ENCODE measurements around the gene KCNJ5. TPM values are rescaled to one million over a fixed set of nuclear protein-coding genes. Genes with fewer than 3 reads are reported as not detected.

Gene KCNJ5
- total RNA-seq, 3 donors from 2014 or later = 0.98 to 8.8 (median 2.8) TPM

DNA sequence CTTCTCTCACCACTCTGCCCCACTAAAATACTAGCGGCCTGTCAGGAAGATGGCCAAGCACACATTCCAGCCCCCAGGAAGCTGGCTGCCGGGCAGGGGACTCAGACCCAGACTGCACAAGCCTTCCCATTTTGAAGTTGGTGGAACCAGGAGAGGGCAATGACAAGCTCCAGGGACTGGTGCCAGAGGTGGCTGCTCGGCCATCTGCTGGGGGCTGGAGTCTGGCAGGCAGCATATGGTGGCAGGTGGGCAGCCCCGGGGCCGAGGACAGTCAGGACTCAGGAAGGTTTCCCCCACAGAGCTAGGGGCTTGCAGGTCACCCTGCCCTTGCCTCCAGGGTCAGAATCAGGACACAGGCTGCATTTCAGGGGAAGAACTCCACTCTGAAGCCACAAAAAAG, 22.6 kb downstream of the KCNJ5 start:
- TF ChIP-seq, protein P1, sequence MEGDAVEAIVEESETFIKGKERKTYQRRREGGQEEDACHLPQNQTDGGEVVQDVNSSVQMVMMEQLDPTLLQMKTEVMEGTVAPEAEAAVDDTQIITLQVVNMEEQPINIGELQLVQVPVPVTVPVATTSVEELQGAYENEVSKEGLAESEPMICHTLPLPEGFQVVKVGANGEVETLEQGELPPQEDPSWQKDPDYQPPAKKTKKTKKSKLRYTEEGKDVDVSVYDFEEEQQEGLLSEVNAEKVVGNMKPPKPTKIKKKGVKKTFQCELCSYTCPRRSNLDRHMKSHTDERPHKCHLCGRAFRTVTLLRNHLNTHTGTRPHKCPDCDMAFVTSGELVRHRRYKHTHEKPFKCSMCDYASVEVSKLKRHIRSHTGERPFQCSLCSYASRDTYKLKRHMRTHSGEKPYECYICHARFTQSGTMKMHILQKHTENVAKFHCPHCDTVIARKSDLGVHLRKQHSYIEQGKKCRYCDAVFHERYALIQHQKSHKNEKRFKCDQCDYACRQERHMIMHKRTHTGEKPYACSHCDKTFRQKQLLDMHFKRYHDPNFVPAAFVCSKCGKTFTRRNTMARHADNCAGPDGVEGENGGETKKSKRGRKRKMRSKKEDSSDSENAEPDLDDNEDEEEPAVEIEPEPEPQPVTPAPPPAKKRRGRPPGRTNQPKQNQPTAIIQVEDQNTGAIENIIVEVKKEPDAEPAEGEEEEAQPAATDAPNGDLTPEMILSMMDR (IDR thresholded peaks at IDR 0.05) = no peak
- no peak for TF ChIP-seq POLR2A (IDR thresholded peaks at IDR 0.05)
- no peak for TF ChIP-seq POLR2AphosphoS5 (IDR thresholded peaks at IDR 0.05)
- no peaks in the 10 kb centered on the region for H3K36me3 ChIP-seq

GRCh38 chr11:128914216-128915148, 23.3 kb downstream of the KCNJ5 start:
- Histone ChIP-seq H3K9me3 (no peaks in the 10 kb centered on the region), H3K27me3 (peaks cover 0 to 6% of the 10 kb centered on the region in 2 donors), H3K4me1 (no peaks in the 10 kb centered on the region), H3K36me3 (no peaks in the 10 kb centered on the region), H3K4me3 (no peak overlapping the region), H3K27ac (no peak overlapping the region)
- intact Hi-C loops (cut with DNase I; ENCODE audit: low total_unique reads) = no loop called here
- TF ChIP-seq, protein P1 (IDR thresholded peaks at IDR 0.05) = no peak
- TF ChIP-seq POLR2A (IDR thresholded peaks at IDR 0.05) (no peak), POLR2AphosphoS5 (IDR thresholded peaks at IDR 0.05) (no peak)
- DNase-seq (ENCODE audit: low spot score in 2 of 2) = no peak

More for the DNA sequence above, 22.6 kb downstream of the KCNJ5 start:
- H3K9me3 ChIP-seq = no peaks in the 10 kb centered on the region
- no peaks in the 10 kb centered on the region for H3K4me1 ChIP-seq
- no peak overlapping the region for H3K27ac ChIP-seq
- H3K27me3 ChIP-seq = peaks cover 0 to 6% of the 10 kb centered on the region in 2 donors
- H3K4me3 ChIP-seq = no peak overlapping the region
- intact Hi-C loops (cut with DNase I; ENCODE audit: low total_unique reads) = no loop called here
- DNase-seq (ENCODE audit: low spot score in 2 of 2) = no peak

- H3K4me3 ChIP-seq = no peak overlapping the region
- TF ChIP-seq POLR2AphosphoS5 (IDR thresholded peaks at IDR 0.05) = no peak
- no peak for TF ChIP-seq POLR2A (IDR thresholded peaks at IDR 0.05)
- TF ChIP-seq, protein P1 (IDR thresholded peaks at IDR 0.05) = no peak
- H3K27me3 ChIP-seq = peaks cover 0 to 6% of the 10 kb centered on the region in 2 donors
- no peak overlapping the region for H3K27ac ChIP-seq
- intact Hi-C loops (cut with DNase I; ENCODE audit: low total_unique reads) = no loop called here
- no peaks in the 10 kb centered on the region for H3K9me3 ChIP-seq
- H3K4me1 ChIP-seq = no peaks in the 10 kb centered on the region
- DNase-seq (ENCODE audit: low spot score in 2 of 2) = no peak
- no peaks in the 10 kb centered on the region for H3K36me3 ChIP-seq
Measured at GRCh38 chr11:128915149-128915521, 24.0 kb downstream of the KCNJ5 start.

GRCh38 chr11:128916037-128916572, 24.9 kb downstream of the KCNJ5 start:
- intact Hi-C loops (cut with DNase I; ENCODE audit: low total_unique reads) = no loop called here
- Histone ChIP-seq H3K27me3 (peaks cover 0 to 6% of the 10 kb centered on the region in 2 donors), H3K9me3 (no peaks in the 10 kb centered on the region), H3K36me3 (no peaks in the 10 kb centered on the region), H3K4me1 (no peaks in the 10 kb centered on the region), H3K27ac (no peak overlapping the region), H3K4me3 (no peak overlapping the region)
- TF ChIP-seq, protein P1 (IDR thresholded peaks at IDR 0.05) = no peak
- TF ChIP-seq POLR2AphosphoS5 (IDR thresholded peaks at IDR 0.05) (no peak), POLR2A (IDR thresholded peaks at IDR 0.05) (no peak)
- DNase-seq (ENCODE audit: low spot score in 2 of 2) = no peak

- H3K4me3 ChIP-seq = no peak overlapping the region
- H3K27me3 ChIP-seq = peaks cover 0 to 6% of the 10 kb centered on the region in 2 donors
- H3K36me3 ChIP-seq = no peaks in the 10 kb centered on the region
- TF ChIP-seq, protein P1 (IDR thresholded peaks at IDR 0.05) = no peak
- TF ChIP-seq POLR2AphosphoS5 (IDR thresholded peaks at IDR 0.05) (no peak), POLR2A (IDR thresholded peaks at IDR 0.05) (no peak)
- no peaks in the 10 kb centered on the region for H3K4me1 ChIP-seq
- no peak overlapping the region for H3K27ac ChIP-seq
- intact Hi-C loops (cut with DNase I; ENCODE audit: low total_unique reads) = no loop called here
- H3K9me3 ChIP-seq = no peaks in the 10 kb centered on the region
- no peak for DNase-seq (ENCODE audit: low spot score in 2 of 2)
Measured at GRCh38 chr11:128916681-128917080, 25.5 kb downstream of the KCNJ5 start.

Data from breast epithelium (tissue), 4 donors.